Right atrium auricular region (tissue), 2 donors: ENCODE results near the gene IFITM5. TPM values are rescaled to one million over a fixed set of nuclear protein-coding genes. Genes with fewer than 3 reads are reported as not detected.

Experiments
- DNase-seq: peaks from one replicate; pipeline ENCODE4 v3.0.0-alpha.2; 2019; ENCODE audit warnings: low spot score
- H3K27ac ChIP-seq, 2 donors: fragments of 200-600 bp; sonication (generic); 1 replicate in 1 of 2; 2 replicates in 1 of 2; pipeline ENCODE4 v1.5.1; 2016 to 2019
- H3K27me3 ChIP-seq, 2 donors: fragments of 200-600 bp; sonication (generic); one replicate each; pipeline versions ENCODE4 v1.5.1 to v1.6.0; 2017 to 2019
- H3K36me3 ChIP-seq: fragments of 200-600 bp; sonication (generic); one replicate; pipeline ENCODE4 v1.5.1; 2016
- H3K4me1 ChIP-seq, 2 donors: fragments of 200-600 bp; sonication (generic); one replicate each; pipeline versions ENCODE4 v1.5.1 to v1.6.0; 2017 to 2019
- H3K4me3 ChIP-seq, 2 donors: fragments of 200-600 bp; sonication (generic); 1 replicate in 1 of 2; 2 replicates in 1 of 2; pipeline ENCODE4 v1.5.1; 2017 to 2019; ENCODE audit warnings: mild to moderate bottlenecking in 1 of 2, moderate library complexity in 1 of 2
- H3K9me3 ChIP-seq, 2 donors: fragments of 200-600 bp; sonication (generic); one replicate each; pipeline ENCODE4 v1.5.1; 2019
- total RNA-seq, 2 donors: library from RNA; depleted of rRNA; stranded (reverse); fragments of >200 nt; gene quantifications; one replicate each; pipeline ENCODE4 v1.1.0, GENCODE V29; 2016
- TF ChIP-seq, protein P1 (sequence below), 2 donors: fragments of 200-600 bp; sonication (generic); IDR thresholded peaks; one replicate each; pipeline ENCODE4 v1.5.1; 2019; ENCODE audit warnings: antibody characterized with exemption in 2 of 2

Gene IFITM5
- total RNA-seq, 2 donors from 2014 or later: not detected

DNA sequence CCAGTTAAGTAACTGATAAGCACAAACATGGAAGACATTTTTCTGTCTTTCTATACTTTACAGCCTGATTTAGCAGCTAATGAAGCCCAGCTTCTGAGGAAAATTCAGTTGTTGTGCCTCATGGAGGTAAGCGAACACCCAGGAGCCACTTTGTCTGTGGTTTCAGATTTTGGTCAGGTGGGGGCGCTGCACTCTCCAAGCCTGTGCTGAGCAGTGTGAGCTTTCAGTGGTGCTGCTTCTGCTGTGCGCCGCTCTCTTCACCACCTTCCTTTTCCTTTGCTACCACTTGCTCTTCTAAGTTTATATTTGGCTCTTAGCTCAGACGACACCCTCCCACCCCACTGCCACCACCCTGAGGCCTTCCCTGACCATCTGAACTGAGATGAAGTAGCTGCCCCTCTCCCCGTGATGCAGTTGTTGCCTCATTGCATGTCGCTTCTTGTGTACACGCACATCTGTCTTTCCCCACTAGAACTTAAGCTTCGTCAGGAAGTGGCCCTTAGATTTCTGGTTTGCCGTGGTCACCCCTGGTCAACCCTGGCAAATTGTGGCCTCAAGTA, 48.5 kb downstream of the IFITM5 start:
- H3K9me3 ChIP-seq: no peaks in the 10 kb centered on the region
- no peaks in the 10 kb centered on the region for H3K4me1 ChIP-seq
- H3K36me3 ChIP-seq: peaks cover 73% of the 10 kb centered on the region
- no peaks in the 10 kb centered on the region for H3K27me3 ChIP-seq
- DNase-seq: no peak
- no peak overlapping the region for H3K27ac ChIP-seq
- TF ChIP-seq, protein P1, sequence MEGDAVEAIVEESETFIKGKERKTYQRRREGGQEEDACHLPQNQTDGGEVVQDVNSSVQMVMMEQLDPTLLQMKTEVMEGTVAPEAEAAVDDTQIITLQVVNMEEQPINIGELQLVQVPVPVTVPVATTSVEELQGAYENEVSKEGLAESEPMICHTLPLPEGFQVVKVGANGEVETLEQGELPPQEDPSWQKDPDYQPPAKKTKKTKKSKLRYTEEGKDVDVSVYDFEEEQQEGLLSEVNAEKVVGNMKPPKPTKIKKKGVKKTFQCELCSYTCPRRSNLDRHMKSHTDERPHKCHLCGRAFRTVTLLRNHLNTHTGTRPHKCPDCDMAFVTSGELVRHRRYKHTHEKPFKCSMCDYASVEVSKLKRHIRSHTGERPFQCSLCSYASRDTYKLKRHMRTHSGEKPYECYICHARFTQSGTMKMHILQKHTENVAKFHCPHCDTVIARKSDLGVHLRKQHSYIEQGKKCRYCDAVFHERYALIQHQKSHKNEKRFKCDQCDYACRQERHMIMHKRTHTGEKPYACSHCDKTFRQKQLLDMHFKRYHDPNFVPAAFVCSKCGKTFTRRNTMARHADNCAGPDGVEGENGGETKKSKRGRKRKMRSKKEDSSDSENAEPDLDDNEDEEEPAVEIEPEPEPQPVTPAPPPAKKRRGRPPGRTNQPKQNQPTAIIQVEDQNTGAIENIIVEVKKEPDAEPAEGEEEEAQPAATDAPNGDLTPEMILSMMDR (IDR thresholded peaks at IDR 0.05): peak in 1 of 2 donors; percentile 68
- H3K4me3 ChIP-seq: no peak overlapping the region

DNA sequence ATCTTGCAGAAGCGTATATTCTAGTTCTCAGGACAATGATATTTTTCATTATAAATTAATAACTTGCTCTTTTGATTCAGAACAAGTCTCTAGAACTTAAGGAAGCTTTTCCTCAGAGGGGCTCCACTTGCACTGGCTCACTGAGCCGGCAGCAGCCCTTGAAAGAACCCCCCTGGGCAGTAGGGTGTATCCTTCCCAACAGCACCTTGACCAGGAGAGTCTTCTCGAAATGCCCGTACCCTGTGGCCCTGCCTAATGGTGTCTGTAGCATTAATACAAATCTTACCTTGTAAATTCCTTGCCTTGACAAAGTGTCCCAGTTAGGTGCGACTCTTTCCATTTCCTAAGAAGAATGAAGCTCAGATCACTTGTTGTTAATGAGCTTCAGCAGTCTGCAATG, 49.1 kb downstream of the IFITM5 start:
- no peak overlapping the region for H3K4me3 ChIP-seq
- H3K36me3 ChIP-seq: peaks cover 77% of the 10 kb centered on the region
- no peaks in the 10 kb centered on the region for H3K4me1 ChIP-seq
- TF ChIP-seq, protein P1 (IDR thresholded peaks at IDR 0.05): no peak
- no peaks in the 10 kb centered on the region for H3K9me3 ChIP-seq
- no peak for DNase-seq
- H3K27ac ChIP-seq: no peak overlapping the region
- H3K27me3 ChIP-seq: no peaks in the 10 kb centered on the region

DNA sequence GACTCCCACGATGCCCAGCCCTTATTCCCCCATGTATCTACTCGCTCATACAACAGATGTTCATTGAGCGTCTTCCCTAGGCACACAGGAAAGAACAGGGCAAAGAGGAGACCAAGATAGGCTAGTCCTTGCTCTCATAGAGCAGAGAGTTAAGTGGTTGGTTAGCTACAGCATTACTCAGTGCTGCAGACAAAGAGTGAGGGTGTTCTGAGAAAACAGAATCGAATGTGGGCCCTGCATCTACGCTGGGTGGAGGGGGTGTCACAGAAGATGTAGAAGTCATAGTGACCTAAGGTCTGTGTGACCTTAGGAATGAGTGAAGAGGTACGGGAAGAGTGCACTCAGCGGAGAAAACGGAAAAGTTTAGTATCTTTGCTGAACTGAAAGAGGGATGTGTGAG, 50.3 kb downstream of the IFITM5 start:
- Histone ChIP-seq H3K36me3 (peaks cover 89% of the 10 kb centered on the region), H3K27me3 (no peaks in the 10 kb centered on the region), H3K9me3 (no peaks in the 10 kb centered on the region)

More for the DNA sequence above, 50.3 kb downstream of the IFITM5 start:
- DNase-seq: no peak
- Histone ChIP-seq H3K27ac (no peak overlapping the region), H3K4me1 (no peaks in the 10 kb centered on the region), H3K4me3 (no peak overlapping the region)
- TF ChIP-seq, protein P1 (IDR thresholded peaks at IDR 0.05): no peak

Other genes starting within 250 kb of the IFITM5 start
- not detected for gene SCGB1C1, start 106.4 kb downstream of the IFITM5 start, total RNA-seq
- 10 to 100 TPM; 20.7 to 25.9 TPM for gene BET1L, start 92.1 kb downstream of the IFITM5 start, total RNA-seq
- gene RIC8A, start 91.8 kb downstream of the IFITM5 start, total RNA-seq: 100 to 1,000 TPM in 1 of 2 donors, 10 to 100 TPM in 1; 68.0 to 101 TPM
- 10 to 100 TPM; 18.3 to 31.4 TPM for gene SIRT3, start 63.2 kb downstream of the IFITM5 start, total RNA-seq
- gene PSMD13, start 62.5 kb downstream of the IFITM5 start, total RNA-seq: 10 to 100 TPM; 75.3 to 80.3 TPM
- under 1 TPM; 0.19 to 0.20 TPM for gene NLRP6, start 21.1 kb downstream of the IFITM5 start, total RNA-seq
- 1 to 10 TPM; 4.9 to 9.4 TPM for gene PGGHG, start 10.4 kb downstream of the IFITM5 start, total RNA-seq
- 100 to 1,000 TPM; 120 to 296 TPM for gene IFITM2, start 8.3 kb upstream of the IFITM5 start, total RNA-seq
- 100 to 1,000 TPM in 1 of 2 donors, 10 to 100 TPM in 1; 82.3 to 241 TPM for gene IFITM1, start 14.5 kb upstream of the IFITM5 start, total RNA-seq
- 100 to 1,000 TPM; 156 to 372 TPM for gene IFITM3, start 21.3 kb upstream of the IFITM5 start, total RNA-seq
- under 1 TPM in 1 of 2 donors, not detected in 1; 0.39 TPM for gene B4GALNT4, start 70.0 kb upstream of the IFITM5 start, total RNA-seq
- 1 to 10 TPM in 1 of 2 donors, under 1 TPM in 1; 0.43 to 1.0 TPM for gene PKP3, start 94.7 kb upstream of the IFITM5 start, total RNA-seq
- 10 to 100 TPM; 26.6 to 33.3 TPM for gene SIGIRR, start 115.5 kb upstream of the IFITM5 start, total RNA-seq
- under 1 TPM; 0.11 to 0.75 TPM for gene ANO9, start 142.5 kb upstream of the IFITM5 start, total RNA-seq
- 10 to 100 TPM; 26.8 to 32.5 TPM for gene PTDSS2, start 150.8 kb upstream of the IFITM5 start, total RNA-seq
- gene RNH1, start 207.7 kb upstream of the IFITM5 start, total RNA-seq: 100 to 1,000 TPM; 185 to 248 TPM
- gene HRAS, start 236.1 kb upstream of the IFITM5 start, total RNA-seq: 10 to 100 TPM; 31.7 to 48.1 TPM
- gene LRRC56, start 238.0 kb upstream of the IFITM5 start, total RNA-seq: under 1 TPM; 0.12 to 0.15 TPM